HG02642 (cell line): ENCODE data around the gene FBXO7.

Source experiments
- ATAC-seq: cut with Tn5 transposase; IDR thresholded peaks from one replicate; pipeline ENCODE4 v1.9.1; 2021; ENCODE audit warnings: mild to moderate bottlenecking; ENCODE audit not compliant: unreplicated experiment, poor library complexity

FBXO7 gene

DNA sequence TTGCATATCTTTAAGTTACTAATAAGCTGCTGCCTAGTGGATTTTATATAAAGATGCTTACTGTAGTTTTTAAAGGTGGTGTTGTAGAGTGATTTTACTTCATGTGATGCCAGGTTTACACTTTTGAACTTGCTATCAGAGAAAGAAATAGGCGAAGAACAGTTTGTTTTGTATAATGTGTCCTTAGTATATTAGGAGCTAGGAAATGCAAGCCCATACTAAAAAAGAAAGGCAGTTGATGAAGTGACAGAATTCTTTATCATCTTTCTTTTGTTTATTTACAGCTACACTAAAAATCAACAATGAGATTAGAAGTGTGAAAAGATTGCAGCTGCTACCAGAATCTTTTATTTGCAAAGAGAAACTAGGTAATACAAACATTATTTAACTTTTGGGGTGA is 12.8 kb downstream of the FBXO7 start:
- no peak for ATAC-seq

DNA sequence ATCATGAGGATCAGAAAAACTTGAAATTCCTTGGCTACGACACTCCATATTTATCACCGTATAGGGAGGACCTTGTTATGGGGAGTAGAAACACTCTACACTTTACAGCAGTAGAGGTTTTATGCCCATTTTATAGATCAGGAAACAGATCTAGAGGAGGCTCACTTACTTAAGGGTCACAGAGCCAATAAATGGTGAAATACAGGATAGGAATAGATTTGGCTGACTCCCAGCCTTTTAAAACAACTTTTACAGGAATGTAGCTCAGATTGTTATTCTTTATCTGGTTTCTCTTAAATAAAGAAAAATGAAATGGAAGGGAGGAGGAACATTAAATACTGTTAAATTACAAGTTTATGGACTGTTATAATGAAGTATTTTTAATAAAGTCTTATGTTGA is 14.8 kb downstream of the FBXO7 start:
- no peak for ATAC-seq

DNA sequence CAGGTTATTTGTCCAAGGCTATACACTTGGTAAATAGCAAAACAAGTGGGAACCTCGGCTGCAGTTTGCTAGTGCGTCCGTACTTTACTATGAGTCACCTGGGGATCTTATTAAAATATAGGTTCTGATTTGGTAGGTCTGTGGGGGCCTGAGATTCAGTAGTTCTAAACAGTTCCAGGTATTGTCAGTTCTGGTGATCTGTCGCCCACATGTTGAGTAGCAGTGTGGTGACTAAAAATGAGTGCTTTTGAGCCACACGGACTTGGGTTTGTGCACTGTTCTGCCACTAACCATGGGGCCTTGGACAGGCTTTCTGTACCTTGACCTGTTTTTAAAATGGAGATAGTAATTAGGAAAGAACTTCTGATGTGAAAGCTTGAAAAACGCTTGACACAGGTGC is 15.7 kb downstream of the FBXO7 start:
- ATAC-seq, result no peak

DNA sequence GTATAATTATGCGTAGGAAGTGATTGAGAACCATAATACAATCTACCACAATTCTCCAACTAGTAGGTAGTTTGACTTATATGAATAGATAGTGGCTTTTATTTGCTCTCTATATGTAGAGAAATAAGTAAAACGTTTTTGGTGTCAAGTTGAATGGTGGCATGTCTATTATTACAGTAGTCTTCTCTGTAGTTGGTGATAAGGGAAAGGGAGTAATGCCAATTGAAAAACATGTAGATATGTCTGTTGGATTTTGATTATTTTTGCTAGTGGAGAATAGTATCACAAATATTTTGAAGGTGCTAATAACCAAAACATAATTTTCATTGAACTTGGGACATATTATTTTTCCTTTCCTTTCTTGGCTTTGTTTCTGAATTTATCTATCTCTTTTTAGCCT is 17.5 kb downstream of the FBXO7 start:
- no peak for ATAC-seq

DNA sequence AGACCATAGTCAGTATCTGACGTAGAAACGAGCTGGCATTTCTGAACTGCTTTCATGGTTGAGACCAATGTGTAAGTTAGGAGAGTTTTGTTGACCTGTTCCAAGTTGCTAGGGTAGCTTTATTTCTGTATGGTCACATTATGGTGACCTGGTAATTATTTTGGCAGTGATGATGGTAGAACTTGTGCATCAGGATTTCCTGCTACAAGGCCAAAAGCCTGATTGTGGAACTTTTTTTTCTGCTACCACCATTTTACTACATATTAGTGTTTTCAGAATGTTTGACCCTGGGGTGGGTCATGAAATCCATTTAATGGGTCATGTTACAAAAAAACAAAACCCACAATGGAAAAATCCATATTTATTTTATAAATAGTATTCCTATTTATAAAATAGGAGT is 18.9 kb downstream of the FBXO7 start:
- ATAC-seq, result no peak

DNA sequence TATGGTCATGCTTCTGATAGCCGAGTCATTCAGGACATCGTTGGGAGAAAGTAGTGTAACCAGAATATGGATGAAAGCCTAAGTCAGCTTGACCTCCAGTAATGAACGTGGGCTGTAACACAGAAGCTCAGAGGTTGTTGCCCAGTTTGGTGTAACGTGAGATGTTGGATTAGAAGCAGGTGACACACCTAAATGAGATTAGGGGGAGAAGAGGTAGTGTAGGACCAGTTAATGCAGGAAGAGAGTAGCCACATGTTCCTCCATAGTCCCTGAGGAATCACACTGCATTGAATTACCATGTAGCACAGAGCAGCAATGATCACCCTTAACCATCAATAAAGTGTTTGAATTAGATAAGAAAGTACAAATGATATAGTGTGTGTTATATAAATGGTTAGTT is 20.4 kb downstream of the FBXO7 start:
- ATAC-seq, result no peak

DNA sequence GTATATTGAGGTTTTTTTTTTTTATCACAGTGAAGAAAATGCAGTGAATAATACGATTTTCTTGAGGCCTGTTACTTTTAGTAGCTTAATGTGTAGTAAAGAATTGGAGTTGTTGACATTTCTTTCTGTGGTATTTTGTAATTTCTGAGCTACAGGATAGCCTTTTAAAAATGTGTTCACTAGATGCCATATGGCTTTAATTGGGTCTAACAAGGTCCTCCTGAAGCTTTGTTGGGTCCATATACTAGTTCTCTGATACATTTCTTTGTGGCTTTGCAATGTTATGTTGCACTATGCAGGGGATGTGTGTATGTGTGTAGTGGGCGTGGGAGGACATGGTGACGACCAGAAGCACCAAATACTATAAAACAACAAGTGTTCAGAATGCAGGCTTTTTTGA is 25.1 kb downstream of the FBXO7 start:
- ATAC-seq, result no peak

DNA sequence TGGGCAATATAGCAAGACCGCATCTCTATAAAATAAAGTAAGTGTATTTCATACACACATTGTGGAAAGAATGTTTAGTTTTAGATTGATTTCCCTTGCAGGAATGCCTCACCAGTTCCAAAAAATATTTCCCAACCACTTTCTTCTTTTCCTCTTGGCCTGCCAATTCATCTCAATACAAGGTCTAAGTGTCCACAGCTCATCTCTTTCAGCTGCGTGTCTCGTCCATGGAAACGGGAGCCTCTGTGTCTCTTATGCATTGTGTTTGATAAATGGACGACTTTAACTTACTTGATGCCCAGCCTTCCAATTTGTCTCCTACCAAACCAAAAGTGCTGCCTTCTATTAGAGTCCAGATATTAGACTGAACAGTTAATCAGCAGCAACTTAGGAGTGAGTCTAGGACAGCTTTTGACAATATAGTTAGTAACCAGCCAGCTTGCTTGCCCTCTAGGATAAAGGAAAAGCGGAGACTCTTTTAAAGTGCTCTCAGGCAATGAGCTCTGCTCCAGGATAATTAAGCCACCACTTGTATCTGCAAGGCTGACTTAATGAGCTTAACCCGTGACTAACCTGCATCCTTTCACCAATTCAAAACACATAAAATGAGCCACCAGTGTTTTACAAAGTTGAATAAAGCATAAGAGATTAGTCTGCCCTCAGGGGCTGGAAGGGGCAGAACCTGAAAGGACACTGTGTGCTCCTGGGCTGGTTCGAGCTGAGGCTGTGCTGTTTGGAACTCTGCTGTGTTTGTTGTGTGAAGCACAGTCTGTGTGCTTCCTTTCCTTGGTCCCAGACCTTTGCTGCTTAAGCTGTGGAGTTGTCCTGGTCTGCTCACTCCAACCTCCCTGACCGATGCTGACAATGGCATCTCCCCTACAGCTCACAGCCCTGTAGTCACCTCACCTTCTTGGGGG is 27.5 kb downstream of the FBXO7 start:
- ATAC-seq, result no peak

DNA sequence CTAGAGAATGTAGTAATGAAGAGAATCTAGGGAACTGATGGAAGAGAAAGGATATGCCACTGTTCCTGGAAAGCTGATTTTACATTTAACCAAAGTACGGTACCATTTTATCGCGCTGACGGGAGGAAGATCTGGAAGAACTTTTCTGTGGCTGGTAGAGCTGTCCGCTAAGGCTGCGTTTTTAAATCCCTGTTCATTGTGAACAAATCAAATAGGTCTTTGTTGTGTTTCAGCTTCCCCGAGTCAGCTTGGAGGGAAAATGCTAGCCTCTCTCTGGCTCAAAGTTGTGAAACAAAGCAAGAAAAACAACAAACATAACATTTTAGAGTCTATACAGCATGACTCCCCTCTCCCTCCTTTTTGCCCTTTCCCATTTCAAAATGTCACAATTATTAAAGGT is 34.4 kb downstream of the FBXO7 start:
- no peak for ATAC-seq

DNA sequence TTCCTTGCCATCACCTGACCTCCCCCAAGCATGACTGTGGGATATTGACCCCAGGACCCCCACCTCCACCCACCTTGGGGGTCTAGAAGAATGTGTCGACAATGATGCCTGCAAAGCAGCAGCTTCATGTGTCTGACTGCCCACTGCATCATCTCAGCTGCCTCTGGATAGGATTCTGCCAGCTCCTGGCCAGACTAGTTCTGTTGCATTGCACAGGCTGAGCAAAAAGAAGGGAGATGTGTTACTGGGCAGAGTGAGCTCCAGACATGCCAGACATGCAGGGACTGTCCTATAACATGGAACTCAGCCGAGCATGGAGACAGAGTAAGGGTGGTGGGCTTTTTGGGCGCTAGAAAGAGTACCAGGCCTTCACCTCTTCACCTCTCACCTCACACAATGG is 36.7 kb downstream of the FBXO7 start:
- ATAC-seq, result no peak

DNA sequence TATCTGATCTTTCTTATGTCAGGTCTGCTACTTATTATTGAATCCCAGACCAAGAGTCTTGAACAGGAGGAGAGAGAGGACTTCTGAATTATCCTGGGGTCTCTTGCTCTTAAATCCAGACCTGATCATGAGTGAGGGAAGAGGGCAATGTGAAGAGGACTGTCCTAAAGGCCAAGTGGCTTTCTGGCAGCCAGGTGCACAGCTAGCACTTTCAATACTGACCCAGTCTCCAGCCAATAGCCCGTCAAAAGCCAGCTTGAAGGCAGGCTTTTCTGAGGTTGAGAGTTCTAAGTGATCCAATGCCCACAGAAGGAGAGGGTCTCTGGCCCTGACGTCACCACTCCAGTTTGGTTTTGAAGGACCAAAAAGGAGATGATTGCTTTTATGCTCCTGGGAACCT is 37.2 kb downstream of the FBXO7 start:
- ATAC-seq, result no peak

DNA sequence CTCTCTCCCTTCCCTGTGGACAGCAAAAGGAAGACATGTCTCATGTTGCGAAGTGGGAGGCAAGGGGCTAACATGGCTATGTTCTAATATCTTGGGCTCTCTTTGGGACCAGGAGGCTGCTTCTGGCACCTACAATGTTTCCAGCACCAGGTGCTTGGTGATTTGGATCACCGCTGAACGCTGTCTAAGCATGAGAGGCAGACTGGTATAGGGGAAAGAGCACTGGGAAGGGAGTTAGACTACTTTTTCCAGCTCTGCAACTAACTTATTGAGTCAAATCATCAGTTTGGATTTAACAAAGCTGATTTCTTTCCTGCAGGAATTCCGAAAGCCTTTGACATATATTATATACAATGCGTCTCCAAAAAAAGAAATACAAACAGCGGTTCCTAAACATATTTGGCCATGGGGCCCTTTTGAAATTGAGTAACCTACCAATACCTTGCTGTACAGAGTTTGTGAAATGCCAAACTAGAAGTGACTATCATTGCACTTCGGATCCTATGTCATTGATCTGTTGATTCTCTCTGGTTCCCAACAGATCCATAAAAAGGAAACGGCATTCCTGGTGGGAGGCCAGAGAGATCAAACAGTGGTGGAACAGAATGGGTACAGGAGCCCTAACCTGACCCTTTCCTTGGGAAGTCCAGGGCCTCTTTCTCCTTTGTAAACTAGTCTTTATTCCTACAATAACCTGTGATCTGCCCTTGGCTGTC is 37.8 kb downstream of the FBXO7 start:
- no peak for ATAC-seq

DNA sequence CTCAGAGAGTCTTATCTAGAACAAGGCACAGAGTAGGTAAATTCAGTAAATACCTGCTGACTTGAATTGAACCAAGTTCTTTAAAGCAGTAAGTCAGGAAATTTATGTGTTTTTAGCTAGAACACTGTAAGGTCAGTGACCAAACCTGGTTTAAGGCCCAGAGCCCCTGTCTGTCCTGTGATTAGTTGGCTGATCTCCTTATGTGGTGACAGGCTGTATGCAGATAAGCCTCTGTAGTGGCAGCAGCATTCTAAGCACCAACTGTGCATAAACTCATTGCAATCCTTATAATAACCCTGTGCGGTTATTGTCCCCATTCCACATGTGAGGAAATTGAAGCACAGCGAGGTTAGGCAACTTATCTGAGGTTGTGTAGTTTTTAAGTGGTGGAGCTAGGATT is 40.5 kb downstream of the FBXO7 start:
- ATAC-seq, result no peak

DNA sequence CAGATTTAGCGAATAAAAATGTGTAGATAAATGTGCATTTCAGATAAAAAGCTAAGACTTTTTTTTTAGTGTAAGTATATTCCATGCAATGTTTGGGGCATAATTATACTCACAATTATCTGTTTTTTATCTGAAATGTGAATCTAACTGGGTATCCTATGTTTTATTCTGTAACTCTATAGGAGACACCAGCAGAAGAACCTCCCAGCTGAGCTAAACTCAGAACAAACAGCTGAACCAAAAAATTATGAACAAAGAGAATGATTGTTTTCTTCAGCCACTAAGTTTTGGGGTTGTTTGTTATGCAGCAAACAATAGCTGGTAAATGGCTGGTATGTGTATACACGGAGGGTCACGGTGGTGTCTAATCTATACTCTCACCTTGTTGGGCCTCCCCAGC is 42.9 kb downstream of the FBXO7 start:
- no peak for ATAC-seq

DNA sequence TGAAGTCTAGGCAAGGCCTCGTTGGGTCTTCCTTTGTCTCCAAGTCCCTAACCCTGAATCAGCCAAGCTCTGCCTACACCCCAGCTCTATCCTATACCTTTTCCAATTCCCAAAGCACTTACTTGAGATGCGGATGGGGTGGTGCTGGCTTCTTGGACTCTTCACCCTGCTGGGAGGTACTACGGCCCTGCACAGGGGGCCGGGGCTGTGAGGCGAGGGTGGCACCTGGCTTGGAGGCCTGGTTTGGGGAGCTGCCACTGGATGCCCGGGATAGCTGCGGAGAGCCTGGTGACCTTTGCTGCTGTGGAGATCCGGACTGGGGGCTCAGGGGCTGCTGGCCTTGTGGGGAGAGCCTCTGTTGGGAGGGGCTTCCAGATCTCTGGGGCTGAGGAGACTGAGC is 43.3 kb downstream of the FBXO7 start:
- no peak for ATAC-seq

DNA sequence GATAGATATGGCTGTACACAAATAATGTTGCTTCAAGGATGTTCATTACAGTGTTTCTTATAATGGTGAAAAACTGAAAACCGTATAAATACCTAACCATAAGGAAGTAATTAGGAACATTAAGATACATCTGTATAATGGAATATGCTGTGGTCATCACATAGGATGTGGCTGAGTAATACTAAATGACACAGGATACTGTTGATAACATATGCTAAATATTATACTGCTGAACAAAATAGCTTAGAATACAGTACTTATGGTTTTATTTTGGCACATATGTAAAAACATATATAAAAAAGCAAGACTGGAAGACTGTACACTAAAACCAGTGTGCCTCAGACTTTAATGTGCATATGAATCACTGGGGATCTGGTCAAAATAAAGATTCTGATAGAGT is 43.8 kb downstream of the FBXO7 start:
- no peak for ATAC-seq

DNA sequence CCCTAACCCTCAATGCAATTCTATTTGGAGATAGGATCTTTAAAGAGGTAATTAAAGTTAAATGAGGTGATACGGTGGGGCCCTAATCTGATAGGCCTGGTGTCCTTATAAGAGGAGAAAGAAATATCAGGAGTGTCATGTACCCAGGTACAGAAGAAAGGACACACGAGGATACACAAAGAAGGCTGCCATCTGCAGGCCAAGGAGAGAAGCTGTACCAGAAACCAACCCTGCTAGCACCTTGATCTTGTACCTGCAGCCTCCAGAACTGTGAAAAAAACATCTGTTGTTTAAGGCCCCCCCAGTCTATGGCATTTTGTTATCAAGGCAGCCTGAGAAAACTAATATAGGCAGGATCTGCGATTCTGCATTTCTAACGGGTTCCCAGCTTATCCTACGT is 44.2 kb downstream of the FBXO7 start:
- no peak for ATAC-seq

DNA sequence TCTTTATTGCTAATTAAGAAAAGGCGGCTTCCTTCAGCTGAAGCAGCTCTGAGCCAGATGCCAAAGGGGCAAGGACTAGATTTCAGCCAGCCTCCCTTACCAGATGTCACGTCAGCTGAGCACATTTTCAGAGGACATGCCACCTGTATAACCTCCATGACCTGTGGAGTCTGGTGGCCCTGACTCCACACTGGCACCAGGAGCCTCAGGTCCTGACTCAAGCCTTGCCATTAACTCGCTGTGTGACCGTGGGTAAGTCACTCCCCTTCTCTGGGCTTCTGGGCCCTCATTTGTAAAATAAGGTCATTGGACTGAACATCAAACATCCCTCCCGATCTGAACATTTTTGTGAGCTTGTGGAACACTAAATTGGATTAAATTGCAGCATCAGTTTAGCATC is 46.0 kb downstream of the FBXO7 start:
- no peak for ATAC-seq

DNA sequence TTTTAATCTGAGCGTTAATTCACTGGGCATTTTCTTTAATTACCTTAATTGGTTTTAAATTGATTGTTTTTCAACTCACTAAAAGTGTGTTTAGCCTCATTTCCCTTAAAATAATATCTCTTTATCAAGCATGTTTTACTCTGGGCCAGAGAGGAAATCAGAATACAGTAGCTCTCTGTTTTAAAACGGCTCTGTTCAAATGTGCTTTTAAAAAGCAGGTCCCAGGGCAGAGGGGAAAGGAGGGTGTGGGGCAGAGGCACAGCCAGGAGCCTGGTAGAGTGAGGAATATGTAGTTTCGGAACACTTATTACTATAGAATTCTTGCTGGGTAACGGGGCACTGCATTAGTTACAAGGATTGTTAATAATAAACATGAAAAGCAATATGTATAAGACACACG is 47.6 kb downstream of the FBXO7 start:
- no peak for ATAC-seq

DNA sequence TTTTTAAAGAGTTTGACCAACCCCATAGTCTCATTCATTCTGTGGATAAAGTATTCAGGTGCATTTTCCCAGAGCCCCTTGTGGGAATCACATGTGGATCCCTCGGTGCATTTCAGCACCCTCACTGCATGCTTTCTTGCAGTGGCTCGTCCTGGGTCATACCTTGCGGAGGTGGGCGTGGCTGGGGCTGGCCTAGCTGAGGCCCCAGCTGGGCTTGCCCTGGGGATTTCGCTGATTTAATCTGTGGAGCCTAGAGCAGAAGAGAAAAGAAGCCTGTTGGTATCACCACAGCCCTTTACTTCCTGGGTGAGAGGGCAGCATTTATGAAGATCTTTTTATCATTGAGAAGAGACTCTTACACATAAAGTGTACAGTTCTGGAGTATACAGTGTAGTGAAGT is 53.1 kb downstream of the FBXO7 start:
- no peak for ATAC-seq

DNA sequence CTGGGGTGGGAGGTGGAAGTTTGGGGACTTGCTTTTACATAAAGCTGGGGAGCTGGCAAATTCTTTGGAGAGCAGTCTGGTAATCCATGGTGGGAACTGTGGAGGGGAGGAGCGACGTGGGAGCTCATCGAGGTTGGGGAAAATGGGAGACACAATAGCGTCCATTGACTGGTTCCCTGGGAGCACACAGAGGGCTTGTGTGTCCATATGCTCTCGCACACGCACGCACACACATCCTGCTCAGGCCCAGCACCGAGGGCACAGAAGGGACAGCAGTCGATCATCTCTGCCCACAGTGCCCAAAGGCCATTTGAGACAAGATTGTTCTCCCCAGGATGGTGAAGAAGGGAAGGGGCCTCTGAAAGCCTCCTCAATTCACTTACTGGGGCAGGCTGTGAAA is 53.7 kb downstream of the FBXO7 start:
- ATAC-seq, result no peak
